Activated naive CD4-positive, alpha-beta T cell treated with Interleukin-2 at 50 U/mL for 16 hours (primary cell): ENCODE results near the gene ZNF439.
A peak's percentile ranks its signal among the peaks of the same experiment; 100 is the strongest.
"Not testable (repeated sequence)": the region's sequence is repeated elsewhere in the genome, so short reads cannot be mapped to it uniquely, and the experiment has no call there.

ENCODE experiments used
- DNase-seq: peaks from one replicate; pipeline ENCODE4 v3.0.0-alpha.2; 2020

The ZNF439 gene

GRCh38 chr19:11848594-11849469 lies at the start of gene ZNF439:
Gene ZNF439 (plus strand): TSS chr19:11848726. CDS start chr19:11848868, 142 bp downstream.
- DNase-seq, result peak; percentile 88

- DNase-seq, result no peak
Measured at GRCh38 chr19:11806354-11807098, 42.0 kb upstream of the ZNF439 start.

DNA sequence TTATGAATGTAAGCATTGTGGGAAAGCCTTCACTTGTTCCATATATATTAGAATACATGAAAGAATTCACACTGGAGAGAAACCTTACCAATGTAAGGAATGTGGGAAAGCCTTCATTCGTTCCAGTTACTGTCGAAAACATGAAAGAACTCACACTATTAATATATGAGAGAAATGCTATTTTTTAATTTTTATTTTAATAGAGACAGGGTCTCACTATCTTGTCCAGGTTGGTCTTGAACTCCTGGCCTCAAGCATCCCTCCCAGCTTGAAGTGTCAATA lies 41.5 kb upstream of the ZNF439 start:
- no peak for DNase-seq

DNA sequence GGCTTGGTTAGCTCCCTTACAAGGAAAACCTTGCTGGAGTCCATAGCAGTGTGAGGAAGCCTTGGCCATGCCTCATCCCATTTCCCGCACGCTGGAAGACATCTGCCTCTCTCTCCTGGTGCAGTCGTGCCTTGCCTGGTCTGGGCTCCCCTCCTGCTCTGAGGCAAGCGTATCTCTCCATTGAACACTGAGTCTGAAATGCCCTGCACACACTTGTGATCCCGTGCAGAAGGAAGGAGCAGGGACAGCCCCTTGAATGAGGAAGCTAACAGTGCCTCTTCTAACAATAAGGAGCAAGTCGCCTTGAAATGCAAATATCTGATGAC lies 34.9 kb upstream of the ZNF439 start:
- no peak for DNase-seq

DNA sequence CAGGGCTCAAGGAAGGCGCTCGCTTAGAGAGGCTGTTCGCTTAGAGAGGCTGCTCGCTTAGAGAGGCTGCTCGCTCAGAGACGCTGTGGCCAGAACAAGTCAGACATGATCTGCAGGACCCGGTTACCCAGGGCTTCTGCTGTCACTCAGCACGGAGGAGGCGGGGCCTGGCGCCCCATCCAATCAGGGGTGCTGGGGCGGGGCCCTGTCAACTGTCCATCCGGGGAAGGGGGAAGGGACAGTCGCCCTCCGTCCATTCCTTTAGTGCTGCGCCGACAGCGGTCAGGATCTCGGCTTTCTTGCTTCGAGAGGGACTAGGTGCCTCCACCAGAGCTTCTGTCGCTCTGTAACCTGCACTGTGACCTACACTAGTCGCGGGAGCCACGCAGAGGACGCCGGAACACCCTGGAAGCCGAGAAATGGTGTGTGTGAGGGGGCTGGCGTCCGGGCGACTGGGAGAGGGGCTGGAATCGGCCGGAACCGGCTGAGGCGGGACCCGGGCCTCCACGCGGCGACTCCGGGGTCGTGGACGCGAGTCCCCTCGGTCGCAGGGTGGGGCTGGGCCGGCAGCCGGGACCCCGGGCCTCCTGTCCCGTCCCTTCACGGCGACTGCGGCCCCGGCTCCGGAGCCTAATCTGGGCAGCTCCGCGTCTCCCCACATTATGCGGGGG lies 34.4 kb upstream of the ZNF439 start, which contains the start of gene ZNF440:
ZNF440 (plus strand) TSS at position 245 of the 671 bp plus-strand sequence; CDS start at position 420, 175 bp downstream.
- peak; percentile 90 for DNase-seq

DNA sequence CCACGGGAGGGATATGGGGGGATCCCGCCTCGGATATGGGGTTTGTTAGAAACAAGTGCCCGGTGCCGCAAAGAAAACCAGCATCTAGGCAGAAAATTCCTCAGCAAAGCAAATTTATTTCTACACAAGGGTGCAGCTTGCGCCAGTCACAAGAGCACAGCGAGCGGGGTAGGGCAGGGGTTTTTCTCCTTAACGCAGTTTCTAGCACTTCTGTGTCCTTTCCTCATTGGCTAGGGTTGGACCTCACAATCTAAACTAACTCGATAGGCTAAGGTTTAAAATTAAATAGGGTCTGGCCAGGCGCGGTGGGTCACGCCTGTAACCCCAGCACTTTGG lies 33.9 kb upstream of the ZNF439 start:
- no peak for DNase-seq

- no peak for DNase-seq
Measured at GRCh38 chr19:11821474-11822109, 26.9 kb upstream of the ZNF439 start.

- DNase-seq, result not testable (repeated sequence)
Measured at GRCh38 chr19:11828957-11829876, 19.3 kb upstream of the ZNF439 start.

DNA sequence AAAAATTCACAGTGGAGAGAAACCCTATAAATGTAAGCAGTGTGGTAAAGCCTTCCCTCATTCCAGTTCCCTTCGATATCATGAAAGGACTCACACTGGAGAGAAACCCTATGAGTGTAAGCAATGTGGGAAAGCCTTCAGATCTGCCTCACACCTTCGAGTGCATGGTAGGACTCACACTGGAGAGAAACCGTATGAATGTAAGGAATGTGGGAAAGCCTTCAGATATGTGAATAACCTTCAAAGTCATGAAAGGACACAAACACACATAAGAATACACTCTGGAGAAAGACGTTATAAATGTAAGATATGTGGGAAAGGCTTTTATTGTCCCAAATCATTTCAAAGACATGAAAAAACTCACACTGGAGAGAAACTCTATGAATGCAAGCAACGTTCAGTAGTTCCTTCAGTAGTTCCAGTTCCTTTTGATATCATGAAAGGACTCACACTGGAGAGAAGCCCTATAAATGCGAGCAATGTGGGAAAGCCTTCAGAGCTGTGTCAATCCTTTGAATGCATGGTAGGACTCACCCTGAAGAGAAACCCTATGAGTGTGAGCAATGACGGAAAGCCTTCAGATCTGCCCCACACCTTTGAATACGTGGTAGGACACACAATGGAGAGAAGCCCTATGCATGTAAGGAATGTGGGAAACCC lies 16.1 kb upstream of the ZNF439 start:
- DNase-seq, result no peak

DNA sequence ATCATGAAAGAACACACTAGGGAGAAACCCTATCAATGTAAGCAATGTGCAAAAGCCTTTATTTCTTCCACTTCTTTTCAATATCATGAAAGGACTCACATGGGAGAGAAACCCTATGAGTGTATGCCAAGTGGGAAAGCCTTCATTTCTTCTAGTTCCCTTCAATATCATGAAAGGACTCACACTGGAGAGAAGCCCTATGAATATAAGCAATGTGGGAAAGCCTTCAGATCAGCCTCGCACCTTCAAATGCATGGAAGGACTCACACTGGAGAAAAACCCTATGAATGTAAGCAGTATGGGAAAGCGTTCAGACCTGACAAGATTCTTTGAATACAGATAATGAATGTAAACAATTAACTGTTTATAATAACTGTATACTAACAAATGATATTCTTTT lies 15.0 kb upstream of the ZNF439 start:
- DNase-seq, result no peak

GRCh38 chr19:11835626-11836066 lies 12.9 kb upstream of the ZNF439 start:
- not testable (repeated sequence) for DNase-seq

DNA sequence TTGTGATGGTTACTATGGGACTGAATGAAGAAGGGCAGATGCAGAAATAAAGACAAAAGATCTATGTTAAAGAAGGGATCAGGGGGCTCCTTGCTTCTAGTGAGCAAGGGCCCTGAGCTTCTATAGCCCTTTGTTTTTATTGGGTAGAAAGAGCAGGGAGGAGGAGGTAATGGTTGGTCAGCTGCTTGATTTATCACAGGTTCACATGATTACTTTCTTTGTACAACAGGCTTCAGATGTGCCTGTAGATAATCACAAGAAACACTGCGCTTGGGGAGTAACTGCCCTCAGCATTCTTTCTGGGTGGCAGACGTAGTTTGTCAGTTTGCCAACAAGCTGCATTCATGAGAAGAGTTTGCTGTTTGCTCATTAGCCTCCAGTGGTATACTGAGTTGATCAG lies 4.8 kb upstream of the ZNF439 start:
- DNase-seq, result no peak

DNA sequence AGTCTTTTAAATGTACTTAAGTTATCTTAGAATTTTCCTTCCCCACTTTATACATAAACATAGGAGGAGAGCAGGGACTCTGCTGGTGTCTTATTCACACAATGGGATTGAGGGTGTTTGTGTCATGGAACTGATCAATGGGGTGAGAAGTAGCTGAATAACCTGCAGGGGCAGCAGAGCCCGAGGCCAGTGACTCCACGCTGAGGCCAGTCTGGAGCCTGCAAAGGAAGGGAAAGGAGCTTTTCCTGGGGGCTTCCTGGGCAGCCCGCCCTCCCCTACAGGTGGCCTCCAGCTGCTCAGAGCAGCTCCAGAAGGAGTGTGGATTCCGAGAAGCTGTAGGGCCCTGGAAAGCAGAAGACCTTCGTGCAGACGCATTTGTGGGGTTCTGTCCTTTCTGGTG lies 911 bp upstream of the ZNF439 start:
- not testable (repeated sequence) for DNase-seq

GRCh38 chr19:11848200-11848593 lies 329 bp upstream of the ZNF439 start:
- no peak for DNase-seq

GRCh38 chr19:11850289-11850688 lies 1.8 kb downstream of the ZNF439 start:
- not testable (repeated sequence) for DNase-seq

GRCh38 chr19:11853358-11853757 lies 4.8 kb downstream of the ZNF439 start:
- DNase-seq, result no peak

DNA sequence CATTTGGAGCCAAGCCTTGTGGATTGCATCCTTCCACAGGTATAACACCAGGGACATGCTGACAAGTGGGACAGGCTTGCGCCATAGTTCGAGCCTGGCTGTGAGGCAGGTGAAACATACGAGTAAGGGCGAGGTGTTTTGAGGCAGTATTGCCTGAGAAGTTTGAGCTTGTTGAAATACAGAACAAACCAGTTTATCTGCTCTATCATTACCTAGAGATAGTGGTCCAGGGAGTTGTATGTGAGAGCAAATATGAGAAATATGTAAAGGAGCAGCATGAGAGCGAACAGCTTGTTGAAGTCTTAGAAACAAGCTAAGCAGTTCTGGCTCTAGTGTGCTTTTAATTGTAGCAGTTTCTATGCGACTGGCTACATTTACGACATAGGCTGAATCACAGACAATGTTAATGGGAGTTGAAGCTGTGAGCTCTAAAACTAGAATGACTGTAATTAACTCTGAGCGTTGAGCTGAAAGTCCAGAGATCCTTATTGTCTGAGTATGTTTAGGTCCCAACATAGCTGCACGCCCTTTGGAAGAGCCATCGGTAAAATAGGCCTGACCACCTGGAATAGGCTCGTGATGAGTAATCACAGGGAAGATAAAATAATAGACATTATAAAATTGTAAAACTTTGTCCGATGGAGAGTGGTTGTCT lies 8.2 kb downstream of the ZNF439 start:
- DNase-seq, result no peak

DNA sequence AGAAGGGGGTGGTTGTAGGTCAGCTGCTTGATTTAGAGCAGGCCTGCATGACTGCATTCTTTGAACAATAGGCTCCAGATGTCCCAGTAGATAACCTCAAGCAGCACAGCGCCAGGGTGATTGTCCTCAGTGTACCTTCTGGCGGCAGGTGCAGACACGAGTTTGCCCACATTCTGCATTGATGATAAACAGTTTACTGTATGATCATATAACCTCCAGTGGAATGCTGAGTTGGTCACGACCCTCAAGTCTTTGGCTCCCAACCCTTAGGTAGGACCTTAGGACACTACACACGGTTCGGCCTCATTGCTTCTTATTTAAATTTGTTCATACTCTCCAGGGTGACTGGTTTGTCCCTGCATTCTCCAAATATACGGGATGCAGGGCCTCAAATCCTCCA lies 12.2 kb downstream of the ZNF439 start:
- no peak for DNase-seq

DNA sequence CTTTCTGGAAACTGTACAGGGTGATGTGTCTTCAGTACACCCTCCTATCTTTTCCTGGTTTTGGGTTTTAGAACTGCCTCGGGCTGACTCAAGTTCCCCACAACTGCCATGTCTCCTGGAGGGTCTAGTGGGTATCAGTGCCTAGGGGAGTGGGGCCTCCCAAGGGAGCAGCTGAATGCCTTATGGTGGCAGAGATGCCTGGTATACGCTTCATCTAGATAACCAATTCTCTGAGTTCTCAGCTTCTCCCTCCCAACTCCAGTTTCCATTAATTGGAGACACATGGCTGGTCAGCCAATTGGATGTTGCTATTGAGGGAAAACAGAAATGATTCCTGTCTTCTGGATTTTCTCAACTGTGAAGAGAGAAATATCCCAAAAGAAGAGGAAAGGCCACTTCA lies 12.8 kb downstream of the ZNF439 start:
- no peak for DNase-seq

DNA sequence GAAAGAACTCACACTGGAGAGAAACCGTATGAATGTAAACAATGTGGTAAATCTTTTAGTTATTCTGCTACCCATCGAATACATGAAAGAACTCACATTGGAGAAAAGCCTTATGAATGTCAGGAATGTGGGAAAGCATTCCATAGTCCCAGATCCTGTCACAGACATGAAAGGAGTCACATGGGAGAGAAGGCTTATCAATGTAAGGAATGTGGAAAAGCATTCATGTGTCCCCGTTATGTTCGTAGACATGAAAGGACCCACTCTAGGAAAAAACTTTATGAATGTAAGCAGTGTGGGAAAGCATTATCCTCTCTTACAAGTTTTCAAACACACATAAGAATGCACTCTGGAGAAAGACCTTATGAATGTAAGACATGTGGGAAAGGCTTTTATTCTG lies 19.2 kb downstream of the ZNF439 start:
- not testable (repeated sequence) for DNase-seq

DNA sequence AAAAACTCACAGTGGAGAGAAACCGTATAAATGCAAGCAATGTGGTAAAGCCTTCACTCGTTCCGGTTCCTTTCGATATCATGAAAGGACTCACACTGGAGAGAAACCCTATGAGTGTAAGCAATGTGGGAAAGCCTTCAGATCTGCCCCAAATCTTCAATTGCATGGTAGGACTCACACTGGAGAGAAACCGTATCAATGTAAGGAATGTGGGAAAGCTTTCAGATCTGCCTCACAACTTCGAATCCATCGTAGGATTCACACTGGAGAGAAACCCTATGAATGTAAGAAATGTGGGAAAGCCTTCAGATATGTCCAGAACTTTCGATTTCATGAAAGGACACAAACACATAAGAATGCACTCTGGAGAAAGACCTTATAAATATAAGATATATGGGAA lies 19.7 kb downstream of the ZNF439 start:
- no peak for DNase-seq
